ENCODE results near the gene ITGB2. TPM values are rescaled to one million over a fixed set of nuclear protein-coding genes. Genes with fewer than 3 reads are reported as not detected.

Gene ITGB2
- total RNA-seq, 1 donor from 2014 or later = 6.9 TPM

GRCh38 chr21:44966135-44967081 is 45.7 kb upstream of the ITGB2 start:
- no peak overlapping the region for H3K4me3 ChIP-seq (ENCODE audit: low read depth, low read length)
- DNase-seq (ENCODE audit: low read depth) = no peak
- no peaks in the 10 kb centered on the region for H3K36me3 ChIP-seq (ENCODE audit: control insufficient read depth, insufficient read depth, low read length)
- no peaks in the 10 kb centered on the region for H3K27me3 ChIP-seq (ENCODE audit: control insufficient read depth, insufficient read depth, low read length)
- TF ChIP-seq CTCF (IDR thresholded peaks at IDR 0.05; ENCODE audit: insufficient read depth, low read length, poor library complexity, severe bottlenecking) = no peak

GRCh38 chr21:44965251-44966022 is 44.7 kb upstream of the ITGB2 start:
- TF ChIP-seq CTCF (IDR thresholded peaks at IDR 0.05; ENCODE audit: insufficient read depth, low read length, poor library complexity, severe bottlenecking) = no peak
- Histone ChIP-seq H3K36me3 (ENCODE audit: control insufficient read depth, insufficient read depth, low read length) (no peaks in the 10 kb centered on the region), H3K4me3 (ENCODE audit: low read depth, low read length) (no peak overlapping the region), H3K27me3 (ENCODE audit: control insufficient read depth, insufficient read depth, low read length) (no peaks in the 10 kb centered on the region)
- no peak for DNase-seq (ENCODE audit: low read depth)

GRCh38 chr21:44964381-44964780 is 43.7 kb upstream of the ITGB2 start:
- no peak for DNase-seq (ENCODE audit: low read depth)
- H3K27me3 ChIP-seq (ENCODE audit: control insufficient read depth, insufficient read depth, low read length) = no peaks in the 10 kb centered on the region
- TF ChIP-seq CTCF (IDR thresholded peaks at IDR 0.05; ENCODE audit: insufficient read depth, low read length, poor library complexity, severe bottlenecking) = no peak
- H3K4me3 ChIP-seq (ENCODE audit: low read depth, low read length) = no peak overlapping the region
- H3K36me3 ChIP-seq (ENCODE audit: control insufficient read depth, insufficient read depth, low read length) = no peaks in the 10 kb centered on the region

GRCh38 chr21:44962403-44962966 is 41.8 kb upstream of the ITGB2 start:
- no peaks in the 10 kb centered on the region for H3K36me3 ChIP-seq (ENCODE audit: control insufficient read depth, insufficient read depth, low read length)

More at GRCh38 chr21:44962403-44962966, 41.8 kb upstream of the ITGB2 start:
- H3K27me3 ChIP-seq (ENCODE audit: control insufficient read depth, insufficient read depth, low read length) = no peaks in the 10 kb centered on the region
- peak; percentile 65 for DNase-seq (ENCODE audit: low read depth)
- no peak for TF ChIP-seq CTCF (IDR thresholded peaks at IDR 0.05; ENCODE audit: insufficient read depth, low read length, poor library complexity, severe bottlenecking)
- no peak overlapping the region for H3K4me3 ChIP-seq (ENCODE audit: low read depth, low read length)

Data from kidney epithelial cell (primary cell).